Suprapubic skin (tissue), 4 donors: ENCODE measurements around the gene CFAP20DC.

ENCODE experiments used
- EP300 ChIP-seq: sonication (generic); formaldehyde crosslinking; IDR thresholded peaks from one replicate; pipeline ENCODE4 v1.6.1; 2017; ENCODE audit warnings: antibody characterized with exemption
- POLR2A ChIP-seq, 2 donors: fragments of 450-650 bp; IDR thresholded peaks; one replicate each; pipeline ENCODE4 v1.6.1; 2017; ENCODE audit warnings: antibody characterized with exemption in 2 of 2, mild to moderate bottlenecking in 2 of 2, moderate library complexity in 2 of 2
- POLR2AphosphoS5 ChIP-seq, 3 donors: sonication (generic); formaldehyde crosslinking; IDR thresholded peaks; one replicate each; pipeline ENCODE4 v1.6.1; 2017; ENCODE audit warnings: antibody characterized with exemption in 3 of 3
- TF ChIP-seq, protein P1 (sequence below), 2 donors: fragments of 200-600 bp in 1 of 2; fragments of 450-650 bp in 1 of 2; sonication (generic) in 1 of 2; IDR thresholded peaks; one replicate each; pipeline ENCODE4 v1.5.1; 2016 to 2019; ENCODE audit warnings: antibody characterized with exemption in 2 of 2, mild to moderate bottlenecking in 1 of 2, moderate library complexity in 1 of 2

DNA sequence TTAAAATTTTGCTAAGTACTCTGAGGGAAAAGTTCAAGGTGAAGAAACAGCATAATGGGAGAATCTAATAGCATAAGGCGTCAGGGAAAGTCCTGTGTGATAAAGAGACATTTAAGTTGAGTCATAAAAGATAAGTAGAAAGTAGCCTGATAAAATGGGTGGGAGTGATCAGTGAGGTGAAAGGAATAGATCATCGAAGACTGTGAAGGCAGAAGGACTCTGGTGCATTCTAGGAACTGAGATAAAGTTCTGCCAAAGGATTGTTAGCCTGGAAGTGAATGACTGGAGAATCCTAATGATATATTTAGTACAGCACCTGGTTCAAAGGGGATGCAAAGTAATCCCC lies 149.9 kb downstream of the CFAP20DC start:
- TF ChIP-seq, protein P1, sequence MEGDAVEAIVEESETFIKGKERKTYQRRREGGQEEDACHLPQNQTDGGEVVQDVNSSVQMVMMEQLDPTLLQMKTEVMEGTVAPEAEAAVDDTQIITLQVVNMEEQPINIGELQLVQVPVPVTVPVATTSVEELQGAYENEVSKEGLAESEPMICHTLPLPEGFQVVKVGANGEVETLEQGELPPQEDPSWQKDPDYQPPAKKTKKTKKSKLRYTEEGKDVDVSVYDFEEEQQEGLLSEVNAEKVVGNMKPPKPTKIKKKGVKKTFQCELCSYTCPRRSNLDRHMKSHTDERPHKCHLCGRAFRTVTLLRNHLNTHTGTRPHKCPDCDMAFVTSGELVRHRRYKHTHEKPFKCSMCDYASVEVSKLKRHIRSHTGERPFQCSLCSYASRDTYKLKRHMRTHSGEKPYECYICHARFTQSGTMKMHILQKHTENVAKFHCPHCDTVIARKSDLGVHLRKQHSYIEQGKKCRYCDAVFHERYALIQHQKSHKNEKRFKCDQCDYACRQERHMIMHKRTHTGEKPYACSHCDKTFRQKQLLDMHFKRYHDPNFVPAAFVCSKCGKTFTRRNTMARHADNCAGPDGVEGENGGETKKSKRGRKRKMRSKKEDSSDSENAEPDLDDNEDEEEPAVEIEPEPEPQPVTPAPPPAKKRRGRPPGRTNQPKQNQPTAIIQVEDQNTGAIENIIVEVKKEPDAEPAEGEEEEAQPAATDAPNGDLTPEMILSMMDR (IDR thresholded peaks at IDR 0.05): no peak
- TF ChIP-seq POLR2A (IDR thresholded peaks at IDR 0.05): no peak
- TF ChIP-seq EP300: no peak
- no peak for TF ChIP-seq POLR2AphosphoS5 (IDR thresholded peaks at IDR 0.05)
